Peyer's patch (tissue), 4 donors: ENCODE data around the gene RGL3.

Experiments used
- CTCF ChIP-seq, 6 experiments: fragments of 450-650 bp in 4 of 6; fragments of 200-600 bp in 2 of 6; sonication (generic) in 1 of 6; IDR thresholded peaks; one replicate each; pipeline ENCODE4 v1.5.1; 2017 to 2019; ENCODE audit warnings: antibody characterized with exemption in 6 of 6, mild to moderate bottlenecking in 3 of 6, moderate library complexity in 1 of 6
- POLR2A ChIP-seq, 2 donors: fragments of 450-650 bp; IDR thresholded peaks; one replicate each; pipeline ENCODE4 v1.5.1; 2017; ENCODE audit warnings: antibody characterized with exemption in 2 of 2, mild to moderate bottlenecking in 2 of 2, moderate library complexity in 2 of 2

- TF ChIP-seq CTCF (IDR thresholded peaks at IDR 0.05) = no peak
- no peak for TF ChIP-seq POLR2A (IDR thresholded peaks at IDR 0.05)
These were observed 1.6 kb upstream of the RGL3 start for GRCh38 chr19:11420429-11421370.
